Measurements from ENCODE around the gene TRIO. TPM values are rescaled to one million over a fixed set of nuclear protein-coding genes. Genes with fewer than 3 reads are reported as not detected.

The TRIO gene
- polyA plus RNA-seq, 1 experiment, result 176 TPM

DNA sequence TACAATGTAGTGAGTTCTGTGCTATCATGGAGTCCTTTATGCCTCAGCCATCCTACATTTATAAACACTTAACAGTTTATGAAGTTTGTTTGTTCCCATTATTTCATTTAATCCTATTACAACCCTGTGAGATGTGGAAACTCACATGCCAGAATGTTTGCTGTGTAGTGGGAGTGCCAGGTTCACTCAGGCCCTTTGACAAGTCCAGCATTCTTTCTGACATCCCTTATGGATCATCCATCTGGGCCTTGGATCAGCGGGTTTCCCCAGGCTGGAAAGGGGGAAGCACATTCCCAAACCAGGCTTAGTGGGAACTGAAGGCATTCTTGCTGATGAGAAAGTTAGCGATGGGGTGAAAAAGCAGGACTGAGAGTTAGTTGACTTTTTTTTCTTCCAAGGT, 310.3 kb downstream of the TRIO start:
- peaks cover 13% of the 10 kb centered on the region for H3K36me3 ChIP-seq (ENCODE audit: control insufficient read depth, insufficient read depth, low read length)
- no peak for DNase-seq (ENCODE audit: low read depth)
- POLR2A ChIA-PET, result no interaction called here

DNA sequence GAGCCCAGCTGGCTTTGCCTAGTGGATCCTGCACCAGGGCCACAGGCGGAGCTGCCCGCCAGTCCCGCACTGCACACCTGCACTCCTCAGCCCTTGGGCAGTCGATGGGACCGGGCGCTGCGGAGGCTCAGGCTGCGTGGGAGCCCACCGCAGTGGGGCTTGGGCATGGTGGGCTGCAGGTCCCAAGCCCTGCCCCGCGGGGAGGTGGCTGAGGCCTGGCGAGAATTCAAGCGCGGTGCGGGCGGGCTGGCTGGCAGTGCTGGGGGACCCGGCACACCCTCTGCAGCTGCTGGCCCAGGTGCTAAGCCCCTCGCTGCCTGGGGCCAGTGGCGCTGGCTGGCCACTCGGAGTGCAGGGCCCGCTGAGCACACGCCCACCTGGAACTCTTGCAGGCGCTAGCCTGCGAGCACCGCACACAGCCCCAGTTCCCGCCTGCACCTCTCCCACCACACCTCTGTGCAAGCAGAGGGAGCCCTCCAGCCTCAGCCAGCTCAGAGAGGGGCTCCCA, 312.7 kb downstream of the TRIO start:
- Histone ChIP-seq H3K36me3 (ENCODE audit: control insufficient read depth, insufficient read depth, low read length) (peaks cover 19% of the 10 kb centered on the region), H3K27me3 (ENCODE audit: control insufficient read depth, insufficient read depth, low read length) (no peaks in the 10 kb centered on the region), H3K4me3 (ENCODE audit: low read depth, low read length) (no peak overlapping the region)
- TF ChIP-seq, protein P1, sequence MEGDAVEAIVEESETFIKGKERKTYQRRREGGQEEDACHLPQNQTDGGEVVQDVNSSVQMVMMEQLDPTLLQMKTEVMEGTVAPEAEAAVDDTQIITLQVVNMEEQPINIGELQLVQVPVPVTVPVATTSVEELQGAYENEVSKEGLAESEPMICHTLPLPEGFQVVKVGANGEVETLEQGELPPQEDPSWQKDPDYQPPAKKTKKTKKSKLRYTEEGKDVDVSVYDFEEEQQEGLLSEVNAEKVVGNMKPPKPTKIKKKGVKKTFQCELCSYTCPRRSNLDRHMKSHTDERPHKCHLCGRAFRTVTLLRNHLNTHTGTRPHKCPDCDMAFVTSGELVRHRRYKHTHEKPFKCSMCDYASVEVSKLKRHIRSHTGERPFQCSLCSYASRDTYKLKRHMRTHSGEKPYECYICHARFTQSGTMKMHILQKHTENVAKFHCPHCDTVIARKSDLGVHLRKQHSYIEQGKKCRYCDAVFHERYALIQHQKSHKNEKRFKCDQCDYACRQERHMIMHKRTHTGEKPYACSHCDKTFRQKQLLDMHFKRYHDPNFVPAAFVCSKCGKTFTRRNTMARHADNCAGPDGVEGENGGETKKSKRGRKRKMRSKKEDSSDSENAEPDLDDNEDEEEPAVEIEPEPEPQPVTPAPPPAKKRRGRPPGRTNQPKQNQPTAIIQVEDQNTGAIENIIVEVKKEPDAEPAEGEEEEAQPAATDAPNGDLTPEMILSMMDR (IDR thresholded peaks at IDR 0.05; ENCODE audit: insufficient read depth, low read depth, low read length), result no peak
- no peak for DNase-seq (ENCODE audit: low read depth)
- ChIA-PET CTCF (interaction anchor here (0.9 kb wide), 1 partner anchor 9 kb away, joined by 3 read pairs; no protein-coding TSS in a partner anchor), POLR2A (no interaction called here)

More for the DNA sequence above, 310.3 kb downstream of the TRIO start:
- TF ChIP-seq, protein P1 (IDR thresholded peaks at IDR 0.05; ENCODE audit: insufficient read depth, low read depth, low read length), result no peak
- CTCF ChIA-PET, result no interaction called here
- Histone ChIP-seq H3K4me3 (ENCODE audit: low read depth, low read length) (no peak overlapping the region), H3K27me3 (ENCODE audit: control insufficient read depth, insufficient read depth, low read length) (no peaks in the 10 kb centered on the region)

DNA sequence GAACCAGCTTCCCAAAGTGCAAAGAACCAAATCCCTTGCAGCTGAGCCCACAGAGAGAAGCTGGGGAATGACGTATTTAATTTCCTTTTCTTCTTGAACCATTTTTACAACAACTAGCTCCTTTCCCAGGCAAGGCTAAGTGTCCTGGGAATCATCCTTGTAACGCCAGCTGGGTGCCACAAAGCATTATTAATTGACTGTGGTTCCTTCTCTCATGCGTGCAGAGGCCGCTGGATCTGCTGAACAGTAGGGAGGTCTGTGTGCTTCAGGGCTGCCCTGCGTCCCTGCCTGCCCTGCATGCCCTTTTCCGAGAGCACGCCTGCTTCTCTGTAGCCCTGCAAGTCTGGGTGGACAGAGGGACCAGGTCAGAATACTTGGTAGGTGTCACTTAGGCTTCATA, 314.3 kb downstream of the TRIO start:
- CTCF ChIA-PET, result no interaction called here
- Histone ChIP-seq H3K4me3 (ENCODE audit: low read depth, low read length) (no peak overlapping the region), H3K27me3 (ENCODE audit: control insufficient read depth, insufficient read depth, low read length) (no peaks in the 10 kb centered on the region), H3K36me3 (ENCODE audit: control insufficient read depth, insufficient read depth, low read length) (peaks cover 24% of the 10 kb centered on the region)
- TF ChIP-seq, protein P1 (IDR thresholded peaks at IDR 0.05; ENCODE audit: insufficient read depth, low read depth, low read length), result no peak
- POLR2A ChIA-PET, result no interaction called here
- DNase-seq (ENCODE audit: low read depth), result no peak

DNA sequence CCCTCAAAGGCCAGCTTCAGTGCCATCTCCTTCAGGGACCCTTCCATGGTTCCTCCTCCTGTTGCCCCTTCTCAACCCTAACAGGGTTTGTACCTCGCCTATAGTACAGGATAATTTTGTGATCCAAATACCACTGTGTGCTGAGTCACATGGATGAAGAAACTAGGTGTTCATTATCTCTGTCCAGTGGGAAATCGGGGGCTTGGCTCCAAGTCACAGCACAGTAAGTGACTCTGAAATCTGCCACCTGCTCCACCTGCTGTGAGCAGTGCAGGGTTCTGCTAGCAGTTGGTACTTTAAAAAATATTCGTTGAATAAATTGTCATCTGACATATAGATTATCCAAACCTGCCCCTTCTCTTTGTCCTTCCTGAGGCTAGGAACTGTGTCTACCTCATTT, 315.3 kb downstream of the TRIO start:
- TF ChIP-seq, protein P1 (IDR thresholded peaks at IDR 0.05; ENCODE audit: insufficient read depth, low read depth, low read length), result no peak
- CTCF ChIA-PET, result no interaction called here
- no peaks in the 10 kb centered on the region for H3K27me3 ChIP-seq (ENCODE audit: control insufficient read depth, insufficient read depth, low read length)
- no peak for DNase-seq (ENCODE audit: low read depth)
- H3K36me3 ChIP-seq (ENCODE audit: control insufficient read depth, insufficient read depth, low read length), result peaks cover 28% of the 10 kb centered on the region
- H3K4me3 ChIP-seq (ENCODE audit: low read depth, low read length), result no peak overlapping the region
- POLR2A ChIA-PET, result no interaction called here

DNA sequence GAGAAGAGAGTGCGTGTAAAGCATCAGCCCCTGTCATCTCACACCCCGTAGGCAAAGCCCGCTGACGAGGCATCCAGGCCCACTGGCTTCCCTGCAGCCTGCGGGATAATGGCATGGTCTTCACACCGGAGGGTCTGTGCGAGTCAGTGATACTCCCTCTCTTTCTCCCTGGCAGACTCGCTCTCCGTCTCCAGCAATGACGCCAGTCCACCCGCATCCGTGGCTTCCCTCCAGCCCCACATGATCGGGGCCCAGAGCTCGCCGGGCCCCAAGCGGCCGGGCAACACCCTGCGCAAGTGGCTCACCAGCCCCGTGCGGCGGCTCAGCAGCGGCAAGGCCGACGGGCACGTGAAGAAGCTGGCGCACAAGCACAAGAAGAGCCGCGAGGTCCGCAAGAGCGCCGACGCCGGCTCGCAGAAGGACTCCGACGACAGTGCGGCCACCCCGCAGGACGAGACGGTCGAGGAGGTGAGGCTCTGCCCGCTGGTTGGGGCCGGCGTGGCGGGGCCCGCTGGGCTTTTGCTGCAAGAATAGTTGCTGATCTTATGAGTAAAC, 317.8 kb downstream of the TRIO start:
- CTCF ChIA-PET, result interaction anchor here (1.6 kb wide), 1 partner anchor 8 kb away, joined by 6 read pairs; no protein-coding TSS in a partner anchor

More for the DNA sequence above, 317.8 kb downstream of the TRIO start:
- H3K36me3 ChIP-seq (ENCODE audit: control insufficient read depth, insufficient read depth, low read length), result peaks cover 29% of the 10 kb centered on the region
- TF ChIP-seq, protein P1 (IDR thresholded peaks at IDR 0.05; ENCODE audit: insufficient read depth, low read depth, low read length), result no peak
- DNase-seq (ENCODE audit: low read depth), result no peak
- no peaks in the 10 kb centered on the region for H3K27me3 ChIP-seq (ENCODE audit: control insufficient read depth, insufficient read depth, low read length)
- no peak overlapping the region for H3K4me3 ChIP-seq (ENCODE audit: low read depth, low read length)
- POLR2A ChIA-PET, result no interaction called here

Data from BJ (cell line).